Adrenal gland (tissue), 12 donors: ENCODE data around the gene CROT. TPM values are rescaled to one million over a fixed set of nuclear protein-coding genes. Genes with fewer than 3 reads are reported as not detected.

Experiments
- DNase-seq, 7 donors: peaks; one replicate each; pipeline ENCODE4 v3.0.0-alpha.2; 2019 to 2020
- H3K27ac ChIP-seq, 5 donors: fragments of 200-600 bp; sonication (generic) in 4 of 5; 1 replicate in 3 of 5; 2 replicates in 2 of 5; pipeline versions ENCODE4 v1.5.1 to v1.8.0; 2016 to 2020; ENCODE audit warnings: mild to moderate bottlenecking in 1 of 5
- H3K27me3 ChIP-seq: fragments of 200-600 bp; 2 replicates; pipeline ENCODE4 v1.8.0; 2021
- H3K36me3 ChIP-seq, 2 donors: fragments of 200-600 bp; replicated peaks in 1 of 2; 1 replicate in 1 of 2; 2 replicates in 1 of 2; pipeline versions ENCODE4 v1.5.1 to v1.8.0; 2018 to 2022
- H3K4me1 ChIP-seq, 2 donors: fragments of 200-600 bp; replicated peaks in 1 of 2; 1 replicate in 1 of 2; 2 replicates in 1 of 2; pipeline versions ENCODE4 v1.5.1 to v1.8.0; 2018 to 2021
- H3K4me3 ChIP-seq, 4 donors: fragments of 200-600 bp; sonication (generic) in 3 of 4; one replicate each; pipeline ENCODE4 v1.5.1; 2016 to 2018
- H3K9me3 ChIP-seq, 3 donors: fragments of 200-600 bp; sonication (generic) in 1 of 3; replicated peaks in 1 of 3; 1 replicate in 2 of 3; 2 replicates in 1 of 3; pipeline versions ENCODE4 v1.5.1 to v1.8.0; 2016 to 2021
- POLR2A ChIP-seq, 2 donors: fragments of 450-650 bp; IDR thresholded peaks; one replicate each; pipeline ENCODE4 v1.6.1; 2017; ENCODE audit warnings: antibody characterized with exemption in 2 of 2, mild to moderate bottlenecking in 2 of 2, moderate library complexity in 1 of 2
- WGBS, 4 donors: extraction: QIAGEN DNeasy Blood & Tissue Kit in 2 of 4; methylation state at CpG; one replicate each; pipeline versions ENCODE4 v1.1.5 to v1.1.7; 2013 to 2017; 5-methylcytosine and 5-hydroxymethylcytosine counted together
- intact Hi-C, 2 donors: fragments of 100-400 bp; cut with DNase I; formaldehyde crosslinking; loops; one replicate each; pipeline versions ENCODE4 v1.14.1 to v1.15.0; 2022 to 2023
- polyA plus RNA-seq, 3 donors: library from polyadenylated mRNA; stranded (reverse); fragments of 200-250 nt in 2 of 3; fragments of 350-450 nt in 1 of 3; fragmentation: Illumina TruSeq in 1 of 3; extraction: RNeasy Lipid Tissue Mini Kit (QIAGEN cat#74804) in 1 of 3; gene quantifications; one replicate each; pipeline ENCODE4 v1.2.3, GENCODE V29; 2013 to 2014
- total RNA-seq, 9 donors: library from RNA; depleted of rRNA in 4 of 9; stranded (reverse); fragments of >200 nt in 4 of 9; fragments of 120-200 nt in 1 of 9; fragmentation: NEBNext Ultra II Directional in 1 of 9; extraction: Animal tissue kit (Norgen Biotek cat#: 25700) in 1 of 9; gene quantifications; one replicate each; pipeline versions ENCODE4 v1.1.0 to v1.2.4, GENCODE V29; 2013 to 2023
- TF ChIP-seq, protein P1 (sequence below), 6 experiments: fragments of 450-650 bp in 4 of 6; fragments of 200-600 bp in 2 of 6; sonication (generic) in 1 of 6; IDR thresholded peaks; 1 replicate in 5 of 6; 2 replicates in 1 of 6; pipeline versions ENCODE4 v1.5.1 to v1.8.0; 2016 to 2021; ENCODE audit warnings: antibody characterized with exemption in 6 of 6, mild to moderate bottlenecking in 2 of 6, moderate library complexity in 1 of 6
- donor health status: healthy with polysubstance abuse.
- donor health status: Bipolar disorder and iron deficiency.
- donor health status: DM: yes; HTN: yes; CAD: no.
- donor health status: DM: no; HTN: no; CAD: no.
- donor health status: DM: no; HTN: no; CAD: no.
- donor health status: DM: yes; HTN: yes; CAD: no.

The CROT gene
- total and polyA plus RNA-seq, 12 donors = 7.7 to 24.1 (median 15.0) TPM

DNA sequence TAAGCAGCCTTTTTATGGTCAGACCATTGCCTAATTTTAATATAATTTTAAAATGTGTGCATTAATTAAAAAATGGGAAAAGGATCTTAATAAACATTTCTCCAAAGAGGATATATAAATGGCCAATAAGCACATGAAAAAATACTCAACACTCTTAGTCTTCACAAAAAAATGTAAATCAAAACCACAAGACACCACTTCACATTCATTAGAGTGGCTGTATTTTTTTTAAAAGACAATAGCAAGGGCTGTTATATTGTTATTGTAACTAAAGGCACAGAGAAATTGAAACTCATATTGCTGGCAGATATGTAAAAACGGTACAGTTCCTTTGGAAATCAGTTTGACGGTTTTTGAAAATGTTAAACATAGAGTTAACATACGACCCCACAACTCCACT lies 3.2 kb upstream of the CROT start:
- intact Hi-C loops = no loop called here
- no peaks in the 10 kb centered on the region for H3K9me3 ChIP-seq
- H3K27me3 ChIP-seq = no peaks in the 10 kb centered on the region
- WGBS, 4 donors = 58 to 79% (median 61%) methylated on average over 3 of the region's 3 CpGs
- TF ChIP-seq, protein P1, sequence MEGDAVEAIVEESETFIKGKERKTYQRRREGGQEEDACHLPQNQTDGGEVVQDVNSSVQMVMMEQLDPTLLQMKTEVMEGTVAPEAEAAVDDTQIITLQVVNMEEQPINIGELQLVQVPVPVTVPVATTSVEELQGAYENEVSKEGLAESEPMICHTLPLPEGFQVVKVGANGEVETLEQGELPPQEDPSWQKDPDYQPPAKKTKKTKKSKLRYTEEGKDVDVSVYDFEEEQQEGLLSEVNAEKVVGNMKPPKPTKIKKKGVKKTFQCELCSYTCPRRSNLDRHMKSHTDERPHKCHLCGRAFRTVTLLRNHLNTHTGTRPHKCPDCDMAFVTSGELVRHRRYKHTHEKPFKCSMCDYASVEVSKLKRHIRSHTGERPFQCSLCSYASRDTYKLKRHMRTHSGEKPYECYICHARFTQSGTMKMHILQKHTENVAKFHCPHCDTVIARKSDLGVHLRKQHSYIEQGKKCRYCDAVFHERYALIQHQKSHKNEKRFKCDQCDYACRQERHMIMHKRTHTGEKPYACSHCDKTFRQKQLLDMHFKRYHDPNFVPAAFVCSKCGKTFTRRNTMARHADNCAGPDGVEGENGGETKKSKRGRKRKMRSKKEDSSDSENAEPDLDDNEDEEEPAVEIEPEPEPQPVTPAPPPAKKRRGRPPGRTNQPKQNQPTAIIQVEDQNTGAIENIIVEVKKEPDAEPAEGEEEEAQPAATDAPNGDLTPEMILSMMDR (IDR thresholded peaks at IDR 0.05) = no peak
- TF ChIP-seq POLR2A (IDR thresholded peaks at IDR 0.05) = no peak
- DNase-seq = no peak
- H3K27ac ChIP-seq = no peak overlapping the region
- H3K4me1 ChIP-seq = peaks cover 0 to 18% of the 10 kb centered on the region in 2 donors
- no peaks in the 10 kb centered on the region for H3K36me3 ChIP-seq
- no peak overlapping the region for H3K4me3 ChIP-seq

DNA sequence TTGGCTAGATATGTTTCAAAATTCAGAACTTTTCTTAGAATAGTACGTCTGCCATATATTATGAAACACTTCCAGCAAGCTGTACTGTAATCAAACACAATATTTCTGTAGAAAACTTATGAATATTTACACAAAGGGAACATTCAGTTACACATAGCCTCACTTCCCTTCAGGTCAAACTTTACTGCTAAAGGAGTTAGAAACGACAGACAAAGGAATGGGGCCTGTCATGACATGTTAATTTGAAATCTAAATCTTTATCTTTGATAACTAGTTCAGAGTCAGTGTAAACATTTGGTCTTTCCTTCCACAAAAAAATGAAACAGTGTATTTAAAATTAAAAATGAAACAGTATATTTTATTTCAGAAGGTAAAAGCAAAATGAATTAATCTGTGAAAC lies 1.0 kb upstream of the CROT start:
- peak overlapping the region in 2 of 4 donors; percentile 59 to 70 for H3K4me3 ChIP-seq
- peaks cover 0 to 4% of the 10 kb centered on the region in 2 donors for H3K36me3 ChIP-seq
- H3K9me3 ChIP-seq = no peaks in the 10 kb centered on the region
- peak overlapping the region in 2 of 5 donors; percentile 81 to 92 for H3K27ac ChIP-seq
- no peak for DNase-seq
- WGBS, 4 donors = 20 to 30% (median 27%) methylated on average over 2 of the region's 2 CpGs
- H3K4me1 ChIP-seq = peaks cover 0 to 18% of the 10 kb centered on the region in 2 donors
- H3K27me3 ChIP-seq = no peaks in the 10 kb centered on the region
- intact Hi-C loops = no loop called here
- TF ChIP-seq, protein P1 (IDR thresholded peaks at IDR 0.05) = no peak
- TF ChIP-seq POLR2A (IDR thresholded peaks at IDR 0.05) = no peak

DNA sequence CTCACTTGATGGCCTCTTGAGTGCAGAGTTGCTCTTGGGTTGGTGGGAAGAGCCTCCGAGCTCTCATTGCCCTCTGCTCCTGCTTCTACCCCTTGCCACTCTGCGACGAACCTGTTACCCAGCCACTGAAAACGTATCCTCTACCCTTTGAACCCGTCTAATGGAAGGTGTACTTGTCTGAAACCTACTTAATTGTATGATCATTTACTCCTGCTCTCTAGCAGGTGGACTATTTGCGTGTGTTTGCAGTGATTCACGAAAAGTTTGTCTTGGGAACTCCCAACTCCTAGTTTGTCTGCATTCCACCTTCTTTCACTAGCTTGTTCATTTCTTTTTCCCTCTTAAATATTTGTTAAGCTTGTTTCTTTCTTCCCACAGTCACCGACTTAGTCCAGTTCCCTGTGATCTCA lies 503 bp downstream of the CROT start:
- TF ChIP-seq, protein P1 (IDR thresholded peaks at IDR 0.05) = no peak
- no peak for TF ChIP-seq POLR2A (IDR thresholded peaks at IDR 0.05)
- Histone ChIP-seq H3K36me3 (peaks cover 0 to 7% of the 10 kb centered on the region in 2 donors), H3K27ac (peak overlapping the region in 3 of 5 donors; percentile 72 to 92 (median 81)), H3K27me3 (no peaks in the 10 kb centered on the region), H3K4me1 (peaks cover 0 to 18% of the 10 kb centered on the region in 2 donors), H3K4me3 (peak overlapping the region; percentile 50 to 70 (median 56)), H3K9me3 (no peaks in the 10 kb centered on the region)
- intact Hi-C loops = no loop called here
- WGBS, 4 donors = 9 to 12% (median 10%) methylated on average over 8 of the region's 8 CpGs
- no peak for DNase-seq

DNA sequence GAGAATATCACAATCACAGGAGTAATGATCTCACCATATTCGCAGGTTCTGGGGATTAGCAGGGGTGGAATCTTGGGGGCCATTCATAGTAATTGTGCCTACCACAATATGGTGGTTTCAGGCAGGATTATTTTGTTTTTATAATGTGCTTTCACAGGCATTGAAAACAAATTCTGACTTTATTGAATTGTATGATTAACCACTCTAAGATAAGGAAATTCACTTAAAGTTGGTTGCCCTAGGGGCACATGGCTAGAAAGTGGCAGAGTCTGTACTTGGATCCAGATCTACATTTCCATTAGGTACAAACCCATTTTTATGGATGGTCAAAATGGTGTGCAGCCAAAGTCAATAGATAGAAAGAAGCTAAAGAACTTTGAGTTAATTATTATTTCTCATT lies 1.7 kb downstream of the CROT start:
- no peak for TF ChIP-seq POLR2A (IDR thresholded peaks at IDR 0.05)
- TF ChIP-seq, protein P1 (IDR thresholded peaks at IDR 0.05) = no peak
- 88 to 95% (median 90%) methylated on average over 1 of the region's 1 CpG for WGBS, 4 donors
- DNase-seq = no peak
- H3K4me1 ChIP-seq = peaks cover 0 to 18% of the 10 kb centered on the region in 2 donors
- peaks cover 0 to 7% of the 10 kb centered on the region in 2 donors for H3K36me3 ChIP-seq
- H3K9me3 ChIP-seq = no peaks in the 10 kb centered on the region
- no peaks in the 10 kb centered on the region for H3K27me3 ChIP-seq
- no peak overlapping the region for H3K27ac ChIP-seq
- H3K4me3 ChIP-seq = no peak overlapping the region
- intact Hi-C loops = no loop called here
